HG03439 (cell line): ENCODE results near the gene SH3RF1.
"Not testable (repeated sequence)": the region's sequence is repeated elsewhere in the genome, so short reads cannot be mapped to it uniquely, and the experiment has no call there.

Experiments used
- ATAC-seq: cut with Tn5 transposase; IDR thresholded peaks from one replicate; pipeline ENCODE4 v1.9.1; 2021; ENCODE audit warnings: mild to moderate bottlenecking, moderate library complexity; ENCODE audit not compliant: unreplicated experiment

Gene SH3RF1

DNA sequence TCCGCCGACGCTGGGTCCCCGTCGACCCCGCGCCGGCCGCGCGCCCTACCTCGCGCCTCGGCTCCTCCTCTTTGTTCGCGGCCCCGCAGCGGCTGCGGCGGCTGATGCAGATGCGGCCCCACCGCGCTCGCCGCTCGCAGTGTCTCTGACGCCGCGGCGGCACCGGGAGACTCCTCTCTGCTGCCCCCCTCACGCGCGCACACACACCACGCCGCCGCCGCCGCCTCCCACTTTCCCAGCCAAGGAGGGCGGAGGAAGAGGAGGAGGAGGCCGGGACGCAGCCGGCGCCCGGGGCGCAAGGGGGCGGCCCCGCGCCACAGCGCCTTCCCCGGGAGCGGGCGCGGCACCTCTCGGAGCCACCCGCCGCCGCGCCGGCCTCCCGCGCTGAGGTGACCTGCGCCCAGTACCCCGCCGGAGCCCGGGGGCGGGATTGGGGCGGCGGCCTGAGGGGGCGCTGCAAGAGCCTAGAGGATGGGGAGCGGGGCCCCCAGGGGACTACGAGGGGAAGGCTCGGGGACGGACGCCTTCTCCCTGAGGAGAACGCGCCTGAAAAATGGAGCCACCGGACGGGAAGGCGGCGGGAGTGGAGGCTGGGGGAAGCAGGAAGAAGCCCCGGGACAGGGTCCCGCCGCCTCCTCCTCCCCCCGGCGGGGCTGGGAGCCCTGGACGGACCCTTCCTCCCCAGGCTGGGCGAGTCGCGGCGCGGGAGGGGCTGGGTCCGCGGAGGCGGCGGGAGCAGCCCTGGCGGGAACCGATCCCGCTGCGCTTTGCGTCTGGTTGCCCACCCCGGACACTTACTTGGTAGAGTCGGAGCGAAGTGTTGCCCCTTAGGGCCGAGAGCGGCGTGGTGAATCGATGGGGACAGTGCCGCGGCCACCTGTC, at the start of gene SH3RF1:
Gene SH3RF1, minus strand, starts transcription at position 147 of the 882 bp plus-strand sequence. CDS start 1,744 bp downstream, outside the sequence.
- ATAC-seq: peak; percentile 56

DNA sequence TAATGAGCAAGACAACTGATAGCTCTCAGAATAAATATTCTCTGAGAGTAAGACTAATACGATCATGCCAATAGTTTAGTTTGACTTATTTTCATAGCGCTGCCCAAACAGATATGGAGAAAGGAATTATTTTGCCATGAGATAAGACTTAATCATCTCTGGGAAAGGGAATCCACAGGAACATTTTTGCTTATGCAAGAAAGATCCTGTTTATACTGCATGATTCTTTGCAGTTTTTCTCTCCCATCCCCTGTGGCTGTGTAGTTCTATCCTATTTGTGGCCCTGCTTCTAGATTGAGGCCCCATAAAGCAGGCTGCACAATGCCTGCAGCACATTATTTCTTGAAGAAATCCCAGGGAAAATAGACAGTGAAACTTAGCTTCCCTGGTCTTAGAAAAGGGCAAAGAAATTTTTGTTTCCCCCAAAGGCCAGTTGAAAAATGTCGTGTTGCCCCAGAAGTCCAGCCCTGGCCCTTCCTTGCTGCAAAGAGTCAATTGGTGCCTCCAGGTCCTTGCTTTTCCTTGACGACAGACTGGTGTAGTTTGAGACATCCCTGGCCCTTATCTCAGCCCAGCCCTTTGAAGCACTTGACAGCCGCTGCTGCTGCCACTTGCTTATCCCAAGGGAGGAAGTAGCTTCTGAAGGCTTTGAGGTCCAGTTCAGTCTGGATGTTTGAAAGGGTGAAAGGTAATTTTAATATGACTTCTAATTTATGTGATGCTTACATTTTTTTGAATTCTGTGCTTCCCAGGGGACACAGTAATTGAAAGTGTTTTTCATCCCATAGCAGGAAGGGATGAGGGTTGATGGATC, 45.0 kb upstream of the SH3RF1 start:
- ATAC-seq: no peak

DNA sequence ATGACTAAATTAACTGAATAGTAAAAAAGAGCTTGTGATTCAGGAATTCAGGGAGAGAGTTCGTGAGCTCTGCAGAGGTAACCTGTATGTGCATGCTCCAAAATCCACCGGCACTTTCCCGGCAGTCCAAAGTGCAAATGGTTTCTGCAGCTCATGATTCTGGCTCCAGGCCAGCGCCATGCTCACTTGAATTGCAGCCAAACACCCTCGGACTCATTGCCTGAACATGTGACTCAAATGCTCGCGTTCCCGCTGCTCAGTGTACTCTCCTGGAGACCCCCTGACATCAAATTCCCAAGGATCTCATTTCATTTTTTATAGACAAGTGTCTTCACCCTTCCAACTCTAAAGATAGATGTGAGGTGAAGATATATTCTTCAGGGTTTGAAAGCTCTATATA, 44.1 kb upstream of the SH3RF1 start:
- no peak for ATAC-seq

DNA sequence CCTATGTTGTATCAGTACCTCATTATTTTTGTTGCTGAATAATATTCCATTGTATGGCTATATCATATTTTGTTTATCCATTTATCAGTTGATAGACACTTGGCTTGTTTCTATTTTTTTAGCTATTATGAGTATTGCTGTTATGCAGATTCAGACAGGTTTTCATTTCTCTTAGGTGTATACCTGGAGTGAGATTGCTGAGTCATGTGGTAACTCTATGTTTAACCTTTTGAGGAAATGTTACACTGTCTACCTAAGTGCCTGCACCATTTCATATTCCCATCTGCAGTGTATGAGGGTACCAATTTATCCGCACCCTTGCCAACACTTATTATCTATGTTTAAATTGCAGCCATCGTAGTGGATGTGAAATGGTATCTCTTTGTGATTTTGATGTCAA, 43.0 kb upstream of the SH3RF1 start:
- ATAC-seq: no peak

DNA sequence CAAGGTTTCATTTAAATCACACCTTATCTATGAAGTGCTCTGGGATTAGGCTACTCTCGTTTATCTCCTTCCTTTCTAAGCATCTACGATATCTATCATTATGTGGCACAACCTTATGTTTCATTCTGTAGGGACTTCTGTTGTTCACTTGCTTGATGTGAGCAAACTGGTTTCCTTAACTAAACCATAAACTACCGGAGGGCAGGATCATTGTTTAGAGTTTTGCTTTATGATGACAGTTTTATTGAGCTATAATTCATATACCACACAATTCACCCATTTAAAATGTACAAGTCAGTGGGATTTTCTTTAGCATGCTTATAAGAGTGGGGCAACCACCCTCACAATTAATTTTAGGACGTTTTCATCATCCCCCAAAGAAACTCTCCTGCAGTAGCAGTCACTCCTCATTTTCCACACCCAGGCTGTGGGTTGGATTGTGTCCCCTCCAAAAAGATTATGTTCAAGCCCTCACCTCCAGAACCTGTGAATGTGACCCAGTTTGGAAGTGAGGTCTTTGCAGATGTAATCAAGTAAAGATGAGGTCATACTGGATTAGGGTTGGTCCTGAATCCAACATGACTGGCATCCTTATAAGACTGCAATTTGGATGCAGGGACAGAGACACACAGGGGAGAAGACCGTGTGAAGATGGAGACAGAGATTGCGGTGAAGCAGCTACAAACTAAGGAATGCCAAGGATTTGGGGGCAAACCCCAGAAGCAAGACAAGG, 42.1 kb upstream of the SH3RF1 start:
- no peak for ATAC-seq

DNA sequence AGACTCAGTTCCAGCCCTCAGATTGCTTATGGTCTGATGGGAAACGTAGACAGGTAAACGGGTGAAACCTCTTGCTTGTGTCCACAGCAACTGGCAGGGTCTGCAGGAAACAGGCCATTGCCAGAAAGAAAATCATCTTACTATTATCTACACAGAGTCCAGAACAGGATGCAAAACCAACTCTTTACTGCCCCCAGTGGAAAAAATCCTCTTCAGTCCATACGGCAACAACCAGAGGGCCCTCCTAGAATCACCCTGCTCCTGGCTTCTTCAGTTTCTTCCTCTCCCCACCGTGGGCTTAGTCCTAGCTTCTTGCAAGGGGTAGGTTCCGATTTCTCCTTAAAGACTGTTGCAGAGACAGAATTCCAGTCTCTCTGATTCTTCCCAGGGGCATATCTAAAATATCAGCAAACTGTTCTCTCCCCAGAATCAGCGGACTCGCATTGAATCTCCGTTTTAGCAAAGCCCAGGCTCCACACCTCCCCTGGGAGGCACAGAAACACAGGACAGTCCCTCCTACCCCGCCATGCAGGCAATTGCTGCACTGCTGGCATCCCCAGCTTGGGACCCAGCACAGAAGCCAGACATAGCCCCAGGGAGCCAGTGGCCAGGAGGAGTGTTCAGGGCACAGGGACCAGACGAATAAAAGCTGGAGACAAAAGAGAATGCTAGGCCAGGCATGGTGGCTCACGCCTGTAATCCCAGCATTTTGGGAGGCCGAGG, 41.0 kb upstream of the SH3RF1 start:
- no peak for ATAC-seq

DNA sequence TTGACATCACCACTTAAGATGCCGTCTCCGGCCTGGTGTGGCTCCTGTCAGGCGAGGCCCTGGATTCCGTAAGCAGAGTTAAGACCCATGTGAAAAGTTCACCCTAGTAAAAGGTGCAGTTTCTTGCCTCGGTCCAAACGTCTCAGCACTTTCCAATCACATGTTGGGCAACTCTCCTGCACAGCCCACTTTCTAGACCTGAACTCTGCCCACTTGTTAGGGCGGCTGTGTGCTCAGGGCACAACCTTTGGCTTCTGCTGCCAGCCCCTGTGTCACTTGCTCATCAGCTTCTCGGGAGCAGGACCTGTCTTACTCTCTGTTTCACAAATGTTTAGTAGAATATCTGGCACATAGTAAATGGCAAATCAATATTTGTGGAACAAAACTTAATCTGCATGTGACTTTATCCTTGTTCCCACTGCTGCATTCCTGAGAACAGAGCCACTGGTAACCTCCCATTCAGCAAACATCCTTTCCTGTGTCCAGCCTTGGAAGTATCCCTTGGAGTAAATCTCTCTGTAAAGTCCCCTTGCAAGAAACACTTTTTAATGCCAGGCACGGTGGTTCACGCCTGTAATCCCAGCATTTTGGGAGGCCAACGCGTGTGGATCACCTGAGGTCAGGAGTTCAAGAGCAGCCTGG, 38.7 kb upstream of the SH3RF1 start:
- no peak for ATAC-seq

DNA sequence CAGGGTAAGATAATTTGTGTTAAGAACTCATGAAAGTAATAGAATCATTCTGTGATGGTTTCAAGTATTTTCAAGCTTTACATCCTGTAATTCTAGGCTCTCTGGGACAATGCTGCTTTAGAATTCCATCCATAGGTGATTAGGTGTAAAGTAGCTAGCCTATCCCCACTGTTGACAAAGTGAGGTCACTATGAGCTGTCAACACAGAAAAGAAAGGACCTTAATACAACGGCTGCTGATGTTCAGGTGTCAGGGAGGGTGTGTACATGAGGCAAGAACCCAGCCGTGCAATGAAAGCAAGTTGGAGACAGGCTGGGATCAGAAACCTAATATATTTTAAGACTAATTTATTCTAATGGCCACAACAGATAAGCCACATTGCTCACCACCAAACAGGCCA, 36.8 kb upstream of the SH3RF1 start:
- no peak for ATAC-seq

DNA sequence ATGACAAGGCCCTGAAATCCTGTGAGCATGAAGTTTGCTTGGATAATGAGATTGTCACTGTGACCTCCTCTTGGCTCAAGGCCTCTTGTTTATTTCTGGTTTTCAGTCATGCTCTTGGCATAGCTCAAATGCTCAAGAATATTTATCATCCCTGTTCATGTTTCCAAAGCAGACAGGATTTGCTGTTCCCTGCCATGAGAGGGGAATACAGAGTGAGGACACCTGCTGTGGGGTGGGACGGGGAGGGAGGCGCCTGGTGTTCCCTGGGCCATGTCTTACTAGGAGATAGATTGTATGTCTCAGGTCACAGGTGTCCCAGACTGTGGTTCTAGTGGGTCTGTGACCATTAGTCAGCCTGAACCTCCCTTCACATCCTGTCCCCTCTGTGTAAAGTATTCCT, 34.9 kb upstream of the SH3RF1 start:
- ATAC-seq: no peak

DNA sequence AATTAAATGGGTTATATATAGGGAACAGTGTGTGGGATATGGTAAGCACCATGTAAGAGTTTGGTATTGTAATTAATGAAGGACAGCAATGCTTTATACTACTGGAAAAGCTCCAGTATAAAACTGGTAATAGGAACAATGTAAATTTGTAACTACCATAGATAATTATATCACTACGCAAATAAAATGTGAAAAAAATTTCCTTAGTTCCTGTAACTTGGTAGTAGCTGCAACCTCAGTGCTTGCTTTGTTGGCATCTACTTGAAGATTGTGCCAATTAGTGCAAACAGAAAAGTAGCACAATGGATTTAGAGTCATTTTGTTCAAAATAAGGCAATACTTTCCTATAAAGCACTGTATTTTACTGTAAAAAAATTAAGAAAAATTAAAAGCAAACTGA, 34.4 kb upstream of the SH3RF1 start:
- no peak for ATAC-seq

DNA sequence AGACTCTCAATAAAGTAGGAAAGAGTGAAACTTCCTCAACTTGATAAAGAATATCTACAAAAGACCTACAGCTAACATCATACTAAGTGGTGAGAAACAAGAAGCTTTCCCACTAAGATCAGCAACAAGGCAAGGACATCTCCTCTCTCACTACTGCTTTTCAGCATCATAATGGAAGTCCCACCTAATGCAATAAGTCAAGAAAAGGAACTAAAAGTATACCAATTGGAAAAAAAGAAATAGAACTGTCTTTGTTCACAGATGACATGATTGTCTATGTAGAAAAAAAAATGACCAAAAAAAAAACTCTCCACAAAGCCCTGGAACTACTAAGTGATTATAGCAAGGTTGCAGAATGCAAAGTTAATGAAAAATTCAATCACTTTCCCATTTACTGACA, 25.1 kb upstream of the SH3RF1 start:
- ATAC-seq: no peak

DNA sequence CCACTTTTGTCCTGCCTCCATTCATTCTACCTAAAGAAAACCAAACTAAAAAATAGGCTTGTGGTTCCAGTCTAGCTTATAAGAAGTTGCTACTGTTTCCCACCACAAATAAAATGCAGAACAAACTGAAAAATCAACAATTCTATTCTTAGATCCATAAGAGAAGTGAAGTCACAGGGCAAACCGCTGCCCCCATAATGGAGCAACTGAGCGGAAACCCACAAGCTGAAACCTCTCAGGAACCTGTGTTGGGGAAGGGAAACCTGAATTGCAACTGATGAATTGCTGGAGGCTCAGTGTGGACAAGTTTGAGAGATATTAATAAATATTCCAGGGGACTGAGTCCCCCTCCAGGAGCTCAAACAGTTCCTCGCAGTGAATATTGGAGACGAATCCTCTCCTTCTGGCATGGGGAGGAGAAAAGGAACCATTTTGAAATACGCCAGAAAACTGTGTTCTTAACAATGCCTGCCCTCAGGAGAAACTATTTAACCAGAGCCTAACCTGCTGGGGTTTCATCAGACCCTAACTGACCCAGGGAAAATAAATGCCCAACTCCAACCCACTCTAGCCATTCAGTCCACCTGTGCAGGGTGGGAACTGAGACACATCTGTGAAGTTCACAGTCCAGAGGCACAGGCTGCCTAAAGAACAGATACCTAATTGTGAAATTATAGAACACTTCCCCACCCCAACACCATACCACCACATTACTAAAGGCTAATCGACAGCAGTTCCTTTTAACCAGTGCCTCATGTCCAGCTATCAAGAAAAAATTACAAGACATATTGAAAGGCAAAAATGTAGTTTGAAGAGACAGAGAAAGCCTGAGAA, 22.8 kb upstream of the SH3RF1 start:
- peak; percentile 88 for ATAC-seq

DNA sequence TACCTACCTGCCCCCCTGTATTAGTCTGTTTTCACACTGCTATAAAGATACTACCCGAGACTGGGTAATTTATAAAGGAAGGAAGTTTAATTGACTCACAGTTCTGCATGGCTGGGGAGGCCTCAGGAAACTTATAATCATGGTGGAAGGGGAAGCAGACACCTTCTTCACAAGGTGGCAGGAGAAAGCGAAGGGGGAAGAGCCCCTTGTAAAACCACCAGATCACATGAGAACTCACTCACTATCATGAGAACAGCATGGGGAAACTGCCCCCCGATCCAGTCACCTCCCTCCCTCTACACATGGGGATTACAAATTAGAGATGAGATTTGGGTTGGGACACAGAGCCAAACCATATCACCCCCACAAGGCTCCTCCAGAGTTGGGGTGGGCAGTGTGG, 17.2 kb upstream of the SH3RF1 start:
- not testable (repeated sequence) for ATAC-seq

DNA sequence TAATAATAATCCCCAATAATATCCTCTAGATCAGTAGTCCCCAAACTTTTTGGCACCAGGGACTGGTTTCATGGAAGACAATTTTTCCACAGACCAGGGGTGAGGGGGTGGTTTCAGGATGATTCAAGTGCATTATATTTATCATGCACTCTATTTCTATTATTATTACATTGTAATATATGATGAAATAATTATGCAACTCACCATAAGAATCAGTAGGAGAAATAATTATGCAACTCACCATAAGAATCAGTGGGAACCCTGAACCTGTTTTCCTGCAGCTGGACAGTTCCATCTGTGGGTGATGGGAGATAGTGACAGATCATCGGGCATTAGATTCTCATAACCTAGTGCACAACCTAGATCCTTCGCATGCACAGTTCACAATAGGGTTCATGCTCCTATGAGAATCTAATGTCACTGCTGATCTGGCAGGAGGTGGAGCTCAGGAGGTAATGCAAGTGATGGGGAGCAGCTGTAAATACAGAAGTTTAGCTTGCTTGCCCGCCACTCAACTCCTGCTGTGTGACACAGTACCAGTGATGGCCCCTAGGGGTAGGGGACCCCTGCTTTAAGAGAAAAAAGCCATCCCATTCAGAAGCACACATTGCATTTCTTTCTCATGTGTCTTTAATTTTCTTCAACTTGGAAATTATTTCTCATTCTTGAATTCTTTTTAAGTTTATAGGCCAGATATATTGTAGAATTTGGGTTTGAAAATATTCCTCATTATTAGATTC, 16.0 kb upstream of the SH3RF1 start:
- no peak for ATAC-seq

DNA sequence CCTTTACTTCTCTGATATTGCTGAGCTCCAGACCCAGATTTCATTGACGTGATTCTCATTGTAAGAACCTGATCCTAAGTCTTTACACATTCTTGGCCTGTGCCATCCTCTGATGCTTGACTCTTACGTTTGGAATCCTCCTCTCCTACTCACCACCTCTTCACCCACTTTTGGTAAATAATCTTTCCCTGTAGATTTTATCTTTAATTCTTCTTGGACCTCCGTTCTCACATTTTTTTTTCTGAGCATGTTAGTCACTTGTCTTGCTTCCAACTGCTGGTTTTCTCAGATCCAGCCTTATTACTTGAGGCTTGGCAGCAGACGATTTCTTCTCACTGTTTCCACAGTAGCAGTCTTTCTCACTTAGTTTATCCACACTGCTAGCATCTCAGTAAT, 12.4 kb upstream of the SH3RF1 start:
- ATAC-seq: no peak

DNA sequence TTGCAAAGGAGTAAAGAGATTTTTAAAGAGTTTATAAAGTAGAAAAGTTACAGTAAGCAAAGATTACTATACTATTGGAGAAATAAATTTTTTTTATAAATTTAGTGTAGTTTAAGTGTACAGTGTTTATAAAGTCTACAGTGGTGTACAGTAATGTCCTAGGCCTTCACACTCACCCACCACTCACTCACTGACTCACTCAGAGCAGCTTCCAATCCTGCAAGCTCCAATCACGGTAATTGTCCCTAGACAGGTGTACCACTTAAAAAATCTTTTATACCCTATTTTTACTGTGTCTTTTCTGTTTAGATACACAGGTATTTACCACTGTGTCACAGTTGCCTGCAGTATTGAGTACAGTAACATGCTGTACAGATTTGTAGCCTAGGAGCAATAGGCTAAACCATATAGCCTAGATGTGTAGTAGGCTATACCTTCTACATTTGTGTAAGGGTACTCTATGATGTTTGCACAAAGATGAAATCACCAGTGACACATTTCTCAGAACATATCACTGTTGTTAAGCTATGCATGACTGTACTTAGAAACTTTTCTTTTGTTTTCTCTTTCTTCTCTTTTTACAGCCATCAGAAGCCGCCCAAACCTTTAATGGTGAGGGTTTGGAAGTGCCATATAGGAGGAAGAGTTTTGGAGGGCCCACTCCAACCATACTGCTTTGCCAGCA, 11.8 kb upstream of the SH3RF1 start:
- no peak for ATAC-seq

DNA sequence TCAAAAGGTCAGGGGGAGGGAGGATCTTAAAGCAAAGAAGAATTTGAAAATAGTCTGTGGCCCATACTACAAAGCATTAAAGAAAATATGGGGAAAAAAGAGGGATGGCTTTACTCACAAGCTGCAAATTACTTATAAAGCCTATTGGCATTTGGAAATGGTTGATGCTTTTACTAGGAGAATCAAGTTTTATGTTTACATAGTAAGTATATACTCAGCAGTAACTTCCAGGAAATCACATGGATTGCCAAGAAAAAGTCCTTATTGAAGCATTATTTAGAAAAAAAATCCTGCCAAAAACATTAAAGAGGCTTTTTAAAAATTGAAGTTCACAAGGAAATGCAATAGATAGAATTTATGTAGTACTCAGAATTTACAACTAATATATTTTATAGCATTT, 8.4 kb upstream of the SH3RF1 start:
- no peak for ATAC-seq

DNA sequence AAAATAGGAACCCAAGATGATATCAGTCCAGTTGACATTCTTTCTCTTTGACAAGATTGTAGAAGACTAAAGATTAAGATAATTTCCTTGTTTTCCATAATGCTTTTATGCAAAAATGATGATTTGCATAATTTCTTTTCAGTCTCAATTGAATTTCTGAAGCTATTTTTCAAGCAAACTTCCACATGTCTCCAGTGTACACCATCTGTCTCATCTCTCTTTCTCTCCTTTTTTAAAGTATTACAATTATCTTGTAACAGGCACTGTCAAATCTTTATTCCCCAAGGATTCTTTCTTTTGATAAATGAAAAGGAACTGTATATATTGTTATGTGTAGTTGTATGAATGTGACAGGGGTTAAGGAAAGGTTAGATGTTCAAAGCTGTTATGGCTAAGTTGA, 7.9 kb upstream of the SH3RF1 start:
- ATAC-seq: no peak
